Measurements from ENCODE around the gene LRIG1.

DNA sequence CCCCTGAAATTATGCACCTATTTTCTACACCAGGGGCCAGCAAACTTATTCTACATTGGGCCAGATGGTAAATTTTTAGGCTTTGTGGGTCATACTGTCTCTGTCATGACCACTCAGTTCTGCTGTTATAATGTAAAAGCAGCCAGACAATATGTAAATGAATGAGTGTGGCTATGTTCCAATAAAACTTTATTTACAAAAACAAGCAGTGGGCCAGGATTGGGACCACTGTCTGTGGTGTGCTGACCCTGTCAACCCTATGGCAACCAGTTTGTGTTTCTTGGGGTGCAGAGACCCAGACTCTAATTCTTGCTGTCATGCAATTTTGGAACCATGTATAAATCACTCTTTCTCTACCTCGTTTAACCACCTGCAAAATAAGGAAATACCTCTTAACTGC, 74.7 kb downstream of the LRIG1 start:
- TF ChIP-seq, protein P1, sequence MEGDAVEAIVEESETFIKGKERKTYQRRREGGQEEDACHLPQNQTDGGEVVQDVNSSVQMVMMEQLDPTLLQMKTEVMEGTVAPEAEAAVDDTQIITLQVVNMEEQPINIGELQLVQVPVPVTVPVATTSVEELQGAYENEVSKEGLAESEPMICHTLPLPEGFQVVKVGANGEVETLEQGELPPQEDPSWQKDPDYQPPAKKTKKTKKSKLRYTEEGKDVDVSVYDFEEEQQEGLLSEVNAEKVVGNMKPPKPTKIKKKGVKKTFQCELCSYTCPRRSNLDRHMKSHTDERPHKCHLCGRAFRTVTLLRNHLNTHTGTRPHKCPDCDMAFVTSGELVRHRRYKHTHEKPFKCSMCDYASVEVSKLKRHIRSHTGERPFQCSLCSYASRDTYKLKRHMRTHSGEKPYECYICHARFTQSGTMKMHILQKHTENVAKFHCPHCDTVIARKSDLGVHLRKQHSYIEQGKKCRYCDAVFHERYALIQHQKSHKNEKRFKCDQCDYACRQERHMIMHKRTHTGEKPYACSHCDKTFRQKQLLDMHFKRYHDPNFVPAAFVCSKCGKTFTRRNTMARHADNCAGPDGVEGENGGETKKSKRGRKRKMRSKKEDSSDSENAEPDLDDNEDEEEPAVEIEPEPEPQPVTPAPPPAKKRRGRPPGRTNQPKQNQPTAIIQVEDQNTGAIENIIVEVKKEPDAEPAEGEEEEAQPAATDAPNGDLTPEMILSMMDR (IDR thresholded peaks at IDR 0.05): no peak
- no peak for TF ChIP-seq POLR2A (IDR thresholded peaks at IDR 0.05)

Data from prostate gland (tissue), 2 donors.